GM12892 (cell line): Measurements from ENCODE around the gene MAPK8IP3.

ENCODE experiments used
- POLR2A ChIP-seq: IDR thresholded peaks from 2 replicates; pipeline ENCODE4 v1.6.1; 2011; ENCODE audit warnings: low read depth, low read length, control low read depth
- TAF1 ChIP-seq: IDR thresholded peaks from 2 replicates; pipeline ENCODE4 v1.6.1; 2011; ENCODE audit warnings: low read depth, mild to moderate bottlenecking, control low read depth, low read length, borderline replicate concordance

DNA sequence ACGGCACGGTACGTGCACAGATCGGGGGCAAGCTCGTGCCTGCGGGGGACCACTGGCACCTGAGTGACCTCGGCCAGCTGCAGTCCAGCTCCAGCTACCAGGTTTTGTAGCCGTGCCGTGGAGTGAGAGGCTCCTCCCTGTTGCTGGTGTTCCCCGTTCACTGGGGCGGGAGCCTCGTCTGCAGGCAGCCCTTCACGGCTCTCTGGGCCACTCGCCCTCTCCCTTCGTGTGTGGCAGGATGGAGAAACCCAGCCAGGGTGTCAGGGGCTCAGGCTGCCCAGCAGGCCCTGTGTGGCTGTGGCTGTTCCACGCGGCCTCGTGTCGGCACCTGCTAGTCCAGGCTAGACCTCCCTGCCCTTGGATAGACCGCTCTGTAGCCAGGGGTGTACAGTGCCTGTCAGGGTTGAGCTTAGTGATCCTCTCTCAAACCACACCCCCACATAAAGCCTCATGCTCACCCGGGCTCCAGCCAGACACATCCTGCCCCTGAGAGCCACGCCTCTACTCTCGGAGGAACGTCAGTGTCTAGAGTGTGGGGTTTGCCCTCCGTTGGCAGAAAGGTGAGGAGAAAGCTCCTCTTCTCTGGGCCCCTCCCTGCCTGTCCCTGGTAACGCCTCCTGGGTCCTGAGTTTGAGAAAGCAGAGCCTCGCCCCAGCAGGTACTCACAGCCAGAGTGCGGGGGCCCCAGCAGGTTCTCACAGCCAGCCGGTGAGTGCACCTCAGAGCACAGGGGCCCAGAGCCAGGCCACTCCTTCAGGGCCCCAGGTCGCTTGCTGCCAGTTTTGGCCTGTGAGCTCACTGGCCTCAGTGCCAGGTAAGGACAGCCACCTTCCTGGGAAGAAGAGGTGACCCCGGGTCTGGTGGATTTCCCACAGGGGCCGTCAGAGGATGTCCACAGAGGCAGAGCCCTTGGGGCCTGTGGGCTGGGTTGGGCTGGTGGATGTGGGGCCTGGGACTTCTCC, 37.7 kb downstream of the MAPK8IP3 start:
- TF ChIP-seq TAF1: no peak
- no peak for TF ChIP-seq POLR2A
